PC-3 (cell line): ENCODE data around the gene KCNK10.

ENCODE experiments used
- EZH2 ChIP-seq: fragments of 300-600 bp; sonication (generic); IDR thresholded peaks from one replicate; pipeline ENCODE4 v1.6.1; 2017; ENCODE audit warnings: antibody characterized with exemption, mild to moderate bottlenecking, low read length; ENCODE audit not compliant: unreplicated experiment
- EZH2phosphoT487 ChIP-seq: fragments of 300-600 bp; sonication (generic); IDR thresholded peaks from 2 replicates; pipeline ENCODE4 v1.6.1; 2018; ENCODE audit warnings: mild to moderate bottlenecking, antibody characterized with exemption, low read length, borderline replicate concordance
- TF ChIP-seq, protein P1 (sequence below): fragments of 300-600 bp; sonication (generic); conservative IDR thresholded peaks from 2 replicates; pipeline ENCODE4 v1.5.1; 2017; ENCODE audit warnings: antibody characterized with exemption, low read depth, mild to moderate bottlenecking, low read length

GRCh38 chr14:88252498-88252897 lies 70.6 kb downstream of the KCNK10 start:
- TF ChIP-seq, protein P1, sequence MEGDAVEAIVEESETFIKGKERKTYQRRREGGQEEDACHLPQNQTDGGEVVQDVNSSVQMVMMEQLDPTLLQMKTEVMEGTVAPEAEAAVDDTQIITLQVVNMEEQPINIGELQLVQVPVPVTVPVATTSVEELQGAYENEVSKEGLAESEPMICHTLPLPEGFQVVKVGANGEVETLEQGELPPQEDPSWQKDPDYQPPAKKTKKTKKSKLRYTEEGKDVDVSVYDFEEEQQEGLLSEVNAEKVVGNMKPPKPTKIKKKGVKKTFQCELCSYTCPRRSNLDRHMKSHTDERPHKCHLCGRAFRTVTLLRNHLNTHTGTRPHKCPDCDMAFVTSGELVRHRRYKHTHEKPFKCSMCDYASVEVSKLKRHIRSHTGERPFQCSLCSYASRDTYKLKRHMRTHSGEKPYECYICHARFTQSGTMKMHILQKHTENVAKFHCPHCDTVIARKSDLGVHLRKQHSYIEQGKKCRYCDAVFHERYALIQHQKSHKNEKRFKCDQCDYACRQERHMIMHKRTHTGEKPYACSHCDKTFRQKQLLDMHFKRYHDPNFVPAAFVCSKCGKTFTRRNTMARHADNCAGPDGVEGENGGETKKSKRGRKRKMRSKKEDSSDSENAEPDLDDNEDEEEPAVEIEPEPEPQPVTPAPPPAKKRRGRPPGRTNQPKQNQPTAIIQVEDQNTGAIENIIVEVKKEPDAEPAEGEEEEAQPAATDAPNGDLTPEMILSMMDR = no peak
- no peak for TF ChIP-seq EZH2phosphoT487
- no peak for TF ChIP-seq EZH2
